ENCODE measurements around the gene PLS3. TPM values are rescaled to one million over a fixed set of nuclear protein-coding genes. Genes with fewer than 3 reads are reported as not detected.

The PLS3 gene
- total and polyA plus RNA-seq, 5 donors from 2014 or later, result 1.3 to 5.3 (median 2.9) TPM

DNA sequence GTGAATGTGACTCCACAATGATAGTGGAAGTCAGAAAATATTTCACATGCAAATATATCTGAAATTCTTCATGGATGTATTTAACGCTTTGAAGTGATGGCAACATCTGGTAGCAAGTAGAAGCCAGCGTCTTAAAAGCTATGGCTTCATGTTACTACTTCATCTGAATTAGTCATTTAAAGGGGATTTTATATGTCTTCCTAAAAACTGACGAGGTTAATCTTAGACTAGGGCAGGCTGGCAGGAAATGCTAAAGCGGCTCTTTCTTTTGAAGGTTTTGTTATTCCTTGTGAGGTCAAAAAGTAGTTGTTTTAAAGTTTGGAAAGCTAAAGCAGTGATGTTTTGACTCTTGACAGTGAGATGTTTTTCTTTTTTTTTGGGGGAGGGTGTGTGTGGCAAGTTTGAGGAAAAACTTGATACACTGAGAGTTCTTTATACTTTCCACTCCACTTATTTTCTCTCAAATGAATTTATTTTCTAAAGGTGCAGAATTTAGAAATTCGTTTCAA, 22.6 kb downstream of the PLS3 start:
- ATAC-seq (ENCODE audit: low read depth in 2 of 2), result no peak
- H3K4me3 ChIP-seq (ENCODE audit: low read depth, low read length), result no peak overlapping the region
- no peaks in the 10 kb centered on the region for H3K4me1 Mint-ChIP-seq

DNA sequence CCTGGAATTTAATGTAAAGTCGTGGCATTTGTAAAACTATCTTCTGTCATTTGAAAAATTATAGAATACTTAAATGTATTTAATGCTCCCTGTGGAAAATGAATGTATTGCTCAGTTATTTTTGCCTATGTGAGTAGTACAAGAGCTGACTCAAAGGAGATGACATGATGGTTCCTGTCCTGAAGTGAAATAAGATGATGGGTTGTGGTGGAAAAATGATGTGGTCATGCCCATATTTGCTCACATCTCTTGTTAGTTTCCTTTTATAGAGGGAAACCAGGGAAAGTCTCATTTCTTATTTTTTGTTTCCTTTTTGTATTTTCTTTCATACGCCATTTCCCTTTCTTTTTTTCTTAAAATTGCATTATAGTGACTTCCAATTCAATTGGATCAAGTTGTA, 23.7 kb downstream of the PLS3 start:
- no peak overlapping the region for H3K4me3 ChIP-seq (ENCODE audit: low read depth, low read length)
- ATAC-seq (ENCODE audit: low read depth in 2 of 2), result no peak

More for the DNA sequence above, 22.6 kb downstream of the PLS3 start:
- H3K27me3 Mint-ChIP-seq, result no peaks in the 10 kb centered on the region
- H3K4me3 Mint-ChIP-seq, result no peak overlapping the region
- no peaks in the 10 kb centered on the region for H3K36me3 ChIP-seq (ENCODE audit: control insufficient read depth, insufficient read depth, low read length)
- no peak overlapping the region for H3K27ac ChIP-seq (ENCODE audit: insufficient read depth, low read length, poor library complexity, severe bottlenecking)
- H3K9me3 ChIP-seq (ENCODE audit: control insufficient read depth in 2 of 2, low read length in 2 of 2), result no peaks in the 10 kb centered on the region
- H3K36me3 Mint-ChIP-seq, result no peaks in the 10 kb centered on the region
- H3K9me3 Mint-ChIP-seq, result peaks cover 0 to 2% (median 0%) of the 10 kb centered on the region in 7 donors
- no peak overlapping the region for H3K27ac Mint-ChIP-seq
- no peaks in the 10 kb centered on the region for H3K27me3 ChIP-seq (ENCODE audit: control insufficient read depth, insufficient read depth, low read length)
- DNase-seq, result no peak
- no peaks in the 10 kb centered on the region for H3K4me1 ChIP-seq (ENCODE audit: control insufficient read depth, insufficient read depth, low read length, poor library complexity, severe bottlenecking)

DNA sequence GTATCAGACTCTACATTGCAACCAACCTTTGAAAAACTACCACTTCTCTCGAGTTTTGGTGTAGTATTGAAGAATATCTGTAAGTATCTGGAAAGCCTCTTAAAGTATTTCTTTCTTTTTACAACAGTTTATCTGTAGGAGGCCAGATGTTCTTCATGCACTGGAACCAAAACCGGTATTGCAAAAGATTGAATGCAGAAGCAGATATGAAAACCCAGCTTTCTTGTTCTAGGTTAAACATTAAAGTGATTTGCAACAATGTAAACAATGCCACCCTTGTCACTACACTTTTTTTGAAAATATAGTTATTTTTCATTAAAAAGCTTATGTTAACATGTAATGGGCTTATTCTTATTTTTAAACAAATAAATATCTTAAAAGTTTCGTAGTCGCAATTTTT, 27.2 kb downstream of the PLS3 start:
- Histone ChIP-seq H3K4me1 (ENCODE audit: control insufficient read depth, insufficient read depth, low read length, poor library complexity, severe bottlenecking) (no peaks in the 10 kb centered on the region), H3K27ac (ENCODE audit: insufficient read depth, low read length, poor library complexity, severe bottlenecking) (no peak overlapping the region), H3K27me3 (ENCODE audit: control insufficient read depth, insufficient read depth, low read length) (no peaks in the 10 kb centered on the region), H3K4me3 (ENCODE audit: low read depth, low read length) (no peak overlapping the region), H3K9me3 (ENCODE audit: control insufficient read depth in 2 of 2, low read length in 2 of 2) (no peaks in the 10 kb centered on the region), H3K36me3 (ENCODE audit: control insufficient read depth, insufficient read depth, low read length) (no peaks in the 10 kb centered on the region)
- Mint-ChIP-seq H3K27ac (no peak overlapping the region), H3K27me3 (no peaks in the 10 kb centered on the region), H3K36me3 (no peaks in the 10 kb centered on the region), H3K9me3 (peaks cover 0 to 2% (median 0%) of the 10 kb centered on the region in 7 donors), H3K4me1 (no peaks in the 10 kb centered on the region), H3K4me3 (no peak overlapping the region)
- no peak for DNase-seq
- no peak for ATAC-seq (ENCODE audit: low read depth in 2 of 2)

More for the DNA sequence above, 23.7 kb downstream of the PLS3 start:
- Mint-ChIP-seq H3K27ac (no peak overlapping the region), H3K9me3 (peaks cover 0 to 2% (median 0%) of the 10 kb centered on the region in 7 donors), H3K4me3 (no peak overlapping the region), H3K27me3 (no peaks in the 10 kb centered on the region), H3K4me1 (no peaks in the 10 kb centered on the region), H3K36me3 (no peaks in the 10 kb centered on the region)
- H3K9me3 ChIP-seq (ENCODE audit: control insufficient read depth in 2 of 2, low read length in 2 of 2), result no peaks in the 10 kb centered on the region
- H3K36me3 ChIP-seq (ENCODE audit: control insufficient read depth, insufficient read depth, low read length), result no peaks in the 10 kb centered on the region
- no peaks in the 10 kb centered on the region for H3K4me1 ChIP-seq (ENCODE audit: control insufficient read depth, insufficient read depth, low read length, poor library complexity, severe bottlenecking)
- H3K27ac ChIP-seq (ENCODE audit: insufficient read depth, low read length, poor library complexity, severe bottlenecking), result no peak overlapping the region
- H3K27me3 ChIP-seq (ENCODE audit: control insufficient read depth, insufficient read depth, low read length), result no peaks in the 10 kb centered on the region
- DNase-seq, result no peak

DNA sequence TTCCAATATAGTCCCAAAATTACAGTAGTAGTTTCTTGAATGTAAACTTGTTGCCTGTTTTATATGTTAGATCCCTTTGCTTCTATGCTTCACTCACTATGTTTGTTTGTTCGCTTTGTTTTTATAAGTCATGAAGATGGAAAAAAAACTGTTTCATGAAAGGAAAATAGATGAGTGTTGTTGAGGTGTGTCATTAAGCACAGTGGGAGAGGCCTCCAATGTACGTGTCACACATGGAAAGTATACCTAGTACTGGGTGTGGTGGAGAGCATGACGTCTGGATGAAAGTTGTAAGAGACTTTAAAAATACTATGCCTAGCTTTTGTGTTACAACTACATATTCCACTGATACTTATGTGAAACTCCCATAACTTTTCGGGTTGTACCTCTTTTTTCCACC, 28.4 kb downstream of the PLS3 start:
- H3K4me3 Mint-ChIP-seq, result no peak overlapping the region
- no peak for ATAC-seq (ENCODE audit: low read depth in 2 of 2)
- H3K36me3 Mint-ChIP-seq, result no peaks in the 10 kb centered on the region
- H3K9me3 Mint-ChIP-seq, result peaks cover 0 to under 1% (median 0%) of the 10 kb centered on the region in 7 donors
- H3K9me3 ChIP-seq (ENCODE audit: control insufficient read depth in 2 of 2, low read length in 2 of 2), result no peaks in the 10 kb centered on the region
- no peak overlapping the region for H3K27ac Mint-ChIP-seq
- no peaks in the 10 kb centered on the region for H3K4me1 Mint-ChIP-seq
- H3K27ac ChIP-seq (ENCODE audit: insufficient read depth, low read length, poor library complexity, severe bottlenecking), result no peak overlapping the region
- H3K36me3 ChIP-seq (ENCODE audit: control insufficient read depth, insufficient read depth, low read length), result no peaks in the 10 kb centered on the region
- no peak for DNase-seq
- no peaks in the 10 kb centered on the region for H3K27me3 ChIP-seq (ENCODE audit: control insufficient read depth, insufficient read depth, low read length)
- H3K4me1 ChIP-seq (ENCODE audit: control insufficient read depth, insufficient read depth, low read length, poor library complexity, severe bottlenecking), result no peaks in the 10 kb centered on the region
- H3K4me3 ChIP-seq (ENCODE audit: low read depth, low read length), result no peak overlapping the region
- H3K27me3 Mint-ChIP-seq, result no peaks in the 10 kb centered on the region

DNA sequence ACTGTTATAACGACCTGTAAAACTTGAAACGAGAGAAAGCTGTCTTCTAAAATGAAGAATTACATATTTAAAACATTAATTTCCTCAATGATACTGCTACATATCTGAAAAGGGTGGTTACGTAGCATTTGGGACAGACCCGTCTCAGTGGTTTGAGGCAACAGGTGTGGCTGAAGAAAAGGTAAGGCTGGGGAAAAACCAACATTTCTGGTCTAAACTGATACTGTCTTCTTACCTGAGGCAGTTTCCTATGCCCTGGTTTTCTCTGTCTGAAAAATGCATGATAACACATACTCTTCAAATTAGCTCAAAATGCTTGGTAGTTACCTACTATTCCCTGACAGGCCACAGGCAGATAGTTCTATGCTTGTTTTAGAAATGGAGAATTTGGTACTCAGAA, 30.4 kb downstream of the PLS3 start:
- Mint-ChIP-seq H3K27me3 (no peaks in the 10 kb centered on the region), H3K27ac (no peak overlapping the region), H3K4me3 (no peak overlapping the region), H3K36me3 (no peaks in the 10 kb centered on the region), H3K4me1 (no peaks in the 10 kb centered on the region), H3K9me3 (no peaks in the 10 kb centered on the region)
- Histone ChIP-seq H3K36me3 (ENCODE audit: control insufficient read depth, insufficient read depth, low read length) (no peaks in the 10 kb centered on the region), H3K27ac (ENCODE audit: insufficient read depth, low read length, poor library complexity, severe bottlenecking) (no peak overlapping the region), H3K4me3 (ENCODE audit: low read depth, low read length) (no peak overlapping the region), H3K4me1 (ENCODE audit: control insufficient read depth, insufficient read depth, low read length, poor library complexity, severe bottlenecking) (no peaks in the 10 kb centered on the region), H3K9me3 (ENCODE audit: control insufficient read depth in 2 of 2, low read length in 2 of 2) (no peaks in the 10 kb centered on the region), H3K27me3 (ENCODE audit: control insufficient read depth, insufficient read depth, low read length) (no peaks in the 10 kb centered on the region)
- ATAC-seq (ENCODE audit: low read depth in 2 of 2) (no peak), DNase-seq (no peak)

DNA sequence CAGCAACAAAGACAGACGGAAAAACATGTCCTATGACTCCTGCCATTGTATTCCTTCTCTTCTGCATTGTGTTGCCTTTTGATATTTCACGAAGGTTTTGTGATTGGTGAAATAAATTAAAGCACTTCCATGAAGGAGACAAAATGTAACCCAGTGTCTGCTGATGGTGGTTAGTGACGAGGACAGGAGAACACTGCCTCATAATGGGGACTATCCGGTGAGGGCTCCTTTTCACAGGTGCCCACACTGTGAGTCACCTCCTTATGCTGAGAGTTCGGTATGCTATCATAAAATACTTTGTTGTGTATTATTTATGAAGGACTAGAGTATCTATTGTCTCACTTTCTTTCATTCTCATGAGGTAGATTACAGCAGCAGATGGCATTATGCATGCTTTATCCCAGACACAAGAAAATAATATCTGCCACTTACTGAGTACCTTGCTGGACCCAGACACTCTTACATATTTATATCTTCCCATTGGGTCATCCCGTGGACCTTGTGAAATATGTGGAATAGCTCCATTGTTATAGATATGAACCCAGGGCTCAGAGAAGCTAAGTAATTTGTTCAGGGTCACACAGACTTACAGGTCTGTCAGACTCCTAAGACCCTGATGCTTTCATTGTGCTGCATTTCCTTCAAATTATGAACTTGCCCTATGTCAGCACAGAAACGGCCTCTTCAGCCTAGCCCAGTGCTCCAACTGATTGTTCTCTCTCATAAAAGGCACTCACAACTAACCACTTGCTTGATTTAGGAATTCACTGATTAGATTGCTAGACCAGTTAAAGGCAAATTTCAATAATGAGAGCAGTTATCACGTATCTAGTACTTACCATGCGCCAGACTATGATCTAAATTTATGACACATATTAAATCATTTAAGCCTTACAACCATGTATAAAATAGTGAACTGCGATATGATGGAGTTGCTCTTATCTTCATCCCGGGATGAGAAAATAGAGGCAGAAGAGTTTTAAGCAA, 31.2 kb downstream of the PLS3 start:
- Mint-ChIP-seq H3K4me1 (no peaks in the 10 kb centered on the region), H3K9me3 (no peaks in the 10 kb centered on the region), H3K27ac (no peak overlapping the region), H3K27me3 (no peaks in the 10 kb centered on the region), H3K36me3 (no peaks in the 10 kb centered on the region), H3K4me3 (no peak overlapping the region)
- Histone ChIP-seq H3K9me3 (ENCODE audit: control insufficient read depth in 2 of 2, low read length in 2 of 2) (no peaks in the 10 kb centered on the region), H3K4me1 (ENCODE audit: control insufficient read depth, insufficient read depth, low read length, poor library complexity, severe bottlenecking) (no peaks in the 10 kb centered on the region), H3K4me3 (ENCODE audit: low read depth, low read length) (no peak overlapping the region), H3K27ac (ENCODE audit: insufficient read depth, low read length, poor library complexity, severe bottlenecking) (no peak overlapping the region), H3K27me3 (ENCODE audit: control insufficient read depth, insufficient read depth, low read length) (no peaks in the 10 kb centered on the region), H3K36me3 (ENCODE audit: control insufficient read depth, insufficient read depth, low read length) (no peaks in the 10 kb centered on the region)
- ATAC-seq (ENCODE audit: low read depth in 2 of 2) (no peak), DNase-seq (no peak)

DNA sequence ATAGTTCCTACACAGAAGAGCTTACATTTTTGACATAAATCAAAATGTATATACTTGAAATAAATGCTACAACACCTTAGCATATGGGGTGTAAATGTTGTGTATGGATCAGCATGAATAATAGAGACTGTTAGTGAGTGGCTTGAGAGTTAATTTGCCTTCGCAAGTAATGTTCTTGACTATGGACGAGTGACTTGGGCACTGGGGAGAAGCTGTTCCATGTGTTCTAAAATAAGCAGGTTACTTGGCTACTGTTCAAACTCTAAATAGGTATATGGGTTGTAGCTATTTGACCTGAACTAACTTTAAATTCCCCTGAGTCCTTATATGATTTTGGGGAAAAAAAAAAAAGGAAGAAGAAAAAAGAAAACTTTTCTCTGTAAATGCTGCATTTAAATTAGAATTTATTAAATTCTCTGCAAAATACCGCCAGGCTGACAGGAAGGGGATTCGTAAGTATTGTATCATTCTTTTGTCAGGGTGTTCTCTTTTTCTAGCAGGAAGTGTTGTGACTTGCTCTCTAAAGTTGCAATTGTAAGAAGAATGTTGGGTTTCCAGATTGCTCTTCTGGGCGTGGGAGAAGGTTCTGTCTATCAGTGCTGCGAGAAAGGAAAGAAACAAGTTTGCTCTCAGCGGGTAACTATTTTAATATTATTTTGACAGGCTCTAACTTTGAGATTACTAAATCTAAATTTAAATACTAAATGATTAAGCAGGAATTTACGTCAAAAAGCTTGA, 32.2 kb downstream of the PLS3 start:
- Mint-ChIP-seq H3K27me3 (no peaks in the 10 kb centered on the region), H3K36me3 (no peaks in the 10 kb centered on the region), H3K27ac (no peak overlapping the region), H3K9me3 (no peaks in the 10 kb centered on the region), H3K4me3 (no peak overlapping the region), H3K4me1 (no peaks in the 10 kb centered on the region)
- no peak overlapping the region for H3K4me3 ChIP-seq (ENCODE audit: low read depth, low read length)
- ATAC-seq (ENCODE audit: low read depth in 2 of 2) (no peak), DNase-seq (no peak)
- H3K36me3 ChIP-seq (ENCODE audit: control insufficient read depth, insufficient read depth, low read length), result no peaks in the 10 kb centered on the region
- H3K4me1 ChIP-seq (ENCODE audit: control insufficient read depth, insufficient read depth, low read length, poor library complexity, severe bottlenecking), result no peaks in the 10 kb centered on the region
- H3K27ac ChIP-seq (ENCODE audit: insufficient read depth, low read length, poor library complexity, severe bottlenecking), result no peak overlapping the region
- no peaks in the 10 kb centered on the region for H3K27me3 ChIP-seq (ENCODE audit: control insufficient read depth, insufficient read depth, low read length)
- H3K9me3 ChIP-seq (ENCODE audit: control insufficient read depth in 2 of 2, low read length in 2 of 2), result no peaks in the 10 kb centered on the region
